GM18498 (cell line): ENCODE measurements around the gene TMSB15C.
"Not testable (repeated sequence)": the region's sequence is repeated elsewhere in the genome, so short reads cannot be mapped to it uniquely, and the experiment has no call there.

Source experiments
- ATAC-seq: cut with Tn5 transposase; IDR thresholded peaks from one replicate; pipeline ENCODE4 v1.9.1; 2021; ENCODE audit warnings: mild to moderate bottlenecking, moderate library complexity; ENCODE audit not compliant: unreplicated experiment

The TMSB15C gene

GRCh38 chrX:104075778-104076445, at the start of gene TMSB15C:
TMSB15C (minus strand) TSS chrX:104076236.
- peak; percentile 100 for ATAC-seq

GRCh38 chrX:104122829-104123228, 46.8 kb upstream of the TMSB15C start:
- no peak for ATAC-seq

GRCh38 chrX:104118765-104119164, 42.7 kb upstream of the TMSB15C start:
- ATAC-seq, result no peak

GRCh38 chrX:104117759-104118158, 41.7 kb upstream of the TMSB15C start:
- ATAC-seq, result no peak

GRCh38 chrX:104113222-104113965, 37.4 kb upstream of the TMSB15C start:
- peak; percentile 47 for ATAC-seq

GRCh38 chrX:104112326-104112951, 36.4 kb upstream of the TMSB15C start, which contains the start of gene ZCCHC18:
ZCCHC18 (plus strand) TSS chrX:104112523; CDS start chrX:104114112, 1,589 bp downstream.
- peak; percentile 76 for ATAC-seq

- ATAC-seq, result peak; percentile 61
Measured at GRCh38 chrX:104110491-104111240, 34.6 kb upstream of the TMSB15C start.

GRCh38 chrX:104108955-104109354, 32.9 kb upstream of the TMSB15C start:
- ATAC-seq, result no peak

GRCh38 chrX:104105330-104106262, 29.6 kb upstream of the TMSB15C start:
- no peak for ATAC-seq

- no peak for ATAC-seq
Measured at GRCh38 chrX:104104676-104105075, 28.6 kb upstream of the TMSB15C start.

GRCh38 chrX:104098919-104099318, 22.9 kb upstream of the TMSB15C start:
- no peak for ATAC-seq

- no peak for ATAC-seq
Measured at GRCh38 chrX:104098151-104098808, 22.2 kb upstream of the TMSB15C start.

GRCh38 chrX:104085919-104086318, 9.9 kb upstream of the TMSB15C start:
- ATAC-seq, result no peak

- no peak for ATAC-seq
Measured at GRCh38 chrX:104085477-104085876, 9.4 kb upstream of the TMSB15C start.

- no peak for ATAC-seq
Measured at GRCh38 chrX:104084534-104085277, 8.7 kb upstream of the TMSB15C start.

GRCh38 chrX:104084063-104084462, 8.0 kb upstream of the TMSB15C start:
- no peak for ATAC-seq

GRCh38 chrX:104077854-104078253, 1.8 kb upstream of the TMSB15C start:
- ATAC-seq, result not testable (repeated sequence)

GRCh38 chrX:104062636-104063035, 13.4 kb downstream of the TMSB15C start:
- not testable (repeated sequence) for ATAC-seq

- ATAC-seq, result not testable (repeated sequence)
Measured at GRCh38 chrX:104054956-104055355, 21.1 kb downstream of the TMSB15C start.
